ENCODE results near the gene CELA2B.
"Not testable (repeated sequence)": the region's sequence is repeated elsewhere in the genome, so short reads cannot be mapped to it uniquely, and the experiment has no call there.

Gene CELA2B

GRCh38 chr1:15445390-15446122 lies 30.3 kb upstream of the CELA2B start:
- no peak for DNase-seq (ENCODE audit: low read depth)

- no peak for DNase-seq (ENCODE audit: low read depth)
Measured at GRCh38 chr1:15446212-15446611, 29.7 kb upstream of the CELA2B start.

GRCh38 chr1:15448877-15449462 lies 26.9 kb upstream of the CELA2B start:
- no peak for DNase-seq (ENCODE audit: low read depth)

- no peak for DNase-seq (ENCODE audit: low read depth)
Measured at GRCh38 chr1:15449567-15449966, 26.3 kb upstream of the CELA2B start.

- no peak for DNase-seq (ENCODE audit: low read depth)
Measured at GRCh38 chr1:15451014-15451722, 24.7 kb upstream of the CELA2B start.

- no peak for DNase-seq (ENCODE audit: low read depth)
Measured at GRCh38 chr1:15452216-15452615, 23.7 kb upstream of the CELA2B start.

GRCh38 chr1:15452866-15453571 lies 22.9 kb upstream of the CELA2B start:
- no peak for DNase-seq (ENCODE audit: low read depth)

- no peak for DNase-seq (ENCODE audit: low read depth)
Measured at GRCh38 chr1:15453734-15454133, 22.2 kb upstream of the CELA2B start.

- no peak for DNase-seq (ENCODE audit: low read depth)
Measured at GRCh38 chr1:15454256-15454655, 21.6 kb upstream of the CELA2B start.

- DNase-seq (ENCODE audit: low read depth) = no peak
Measured at GRCh38 chr1:15455522-15455921, 20.4 kb upstream of the CELA2B start.

GRCh38 chr1:15456313-15456954 lies 19.5 kb upstream of the CELA2B start, which contains the start of gene CELA2A:
CELA2A (plus strand) TSS chr1:15456732; CDS start chr1:15456754, 22 bp downstream.
- DNase-seq (ENCODE audit: low read depth) = no peak

- DNase-seq (ENCODE audit: low read depth) = no peak
Measured at GRCh38 chr1:15457585-15457984, 18.3 kb upstream of the CELA2B start.

GRCh38 chr1:15458388-15458787 lies 17.5 kb upstream of the CELA2B start:
- DNase-seq (ENCODE audit: low read depth) = not testable (repeated sequence)

- DNase-seq (ENCODE audit: low read depth) = no peak
Measured at GRCh38 chr1:15459771-15460707, 15.9 kb upstream of the CELA2B start.

- no peak for DNase-seq (ENCODE audit: low read depth)
Measured at GRCh38 chr1:15460708-15461095, 15.2 kb upstream of the CELA2B start.

GRCh38 chr1:15463064-15463800 lies 12.7 kb upstream of the CELA2B start:
- DNase-seq (ENCODE audit: low read depth) = not testable (repeated sequence)

GRCh38 chr1:15463926-15464322 lies 12.0 kb upstream of the CELA2B start:
- DNase-seq (ENCODE audit: low read depth) = not testable (repeated sequence)

GRCh38 chr1:15465674-15466073 lies 10.2 kb upstream of the CELA2B start:
- no peak for DNase-seq (ENCODE audit: low read depth)

- DNase-seq (ENCODE audit: low read depth) = not testable (repeated sequence)
Measured at GRCh38 chr1:15466955-15467625, 8.8 kb upstream of the CELA2B start.

GRCh38 chr1:15468145-15468544 lies 7.8 kb upstream of the CELA2B start:
- no peak for DNase-seq (ENCODE audit: low read depth)
